Sigmoid colon (tissue), 7 donors: ENCODE data around the gene FILIP1. TPM values are rescaled to one million over a fixed set of nuclear protein-coding genes. Genes with fewer than 3 reads are reported as not detected.

Source experiments
- DNase-seq: peaks from one replicate; pipeline ENCODE4 v3.0.0-alpha.2; 2019
- H3K27ac ChIP-seq, 4 donors: fragments of 200-600 bp; sonication (generic); one replicate each; pipeline ENCODE4 v1.5.1; 2016 to 2019; ENCODE audit warnings: mild to moderate bottlenecking in 1 of 4
- H3K27me3 ChIP-seq, 3 donors: fragments of 200-600 bp; sonication (generic); one replicate each; pipeline ENCODE4 v1.5.1; 2019; ENCODE audit warnings: mild to moderate bottlenecking in 1 of 3
- H3K36me3 ChIP-seq, 4 donors: fragments of 200-600 bp; sonication (generic); one replicate each; pipeline ENCODE4 v1.5.1; 2016 to 2019
- H3K4me1 ChIP-seq, 4 donors: fragments of 200-600 bp; sonication (generic); one replicate each; pipeline ENCODE4 v1.5.1; 2017 to 2019
- H3K4me3 ChIP-seq, 4 donors: fragments of 200-600 bp; sonication (generic); one replicate each; pipeline ENCODE4 v1.5.1; 2017 to 2019; ENCODE audit warnings: mild to moderate bottlenecking in 2 of 4, moderate library complexity in 1 of 4
- H3K9me3 ChIP-seq, 4 donors: fragments of 200-600 bp in 3 of 4; sonication (generic) in 3 of 4; one replicate each; pipeline versions ENCODE4 v1.5.1 to v1.6.1; 2013 to 2019
- CTCF ChIP-seq, 4 experiments: fragments of 450-650 bp in 3 of 4; fragments of 200-600 bp in 1 of 4; IDR thresholded peaks; one replicate each; pipeline ENCODE4 v1.5.1; 2016 to 2019; ENCODE audit warnings: antibody characterized with exemption in 4 of 4, mild to moderate bottlenecking in 3 of 4, moderate library complexity in 2 of 4
- EP300 ChIP-seq, 4 donors: sonication (generic); formaldehyde crosslinking; IDR thresholded peaks; one replicate each; pipeline ENCODE4 v1.6.1; 2017; ENCODE audit warnings: antibody characterized with exemption in 4 of 4
- POLR2A ChIP-seq, 2 donors: fragments of 450-650 bp; IDR thresholded peaks; one replicate each; pipeline ENCODE4 v1.6.1; 2016; ENCODE audit warnings: antibody characterized with exemption in 2 of 2, mild to moderate bottlenecking in 2 of 2, moderate library complexity in 2 of 2
- POLR2AphosphoS5 ChIP-seq, 4 donors: sonication (generic); formaldehyde crosslinking; IDR thresholded peaks; one replicate each; pipeline ENCODE4 v1.6.1; 2017; ENCODE audit warnings: antibody characterized with exemption in 4 of 4
- WGBS, 2 donors: extraction: QIAGEN DNeasy Blood & Tissue Kit; methylation state at CpG; one replicate each; pipeline ENCODE4 v1.1.7; 2013; 5-methylcytosine and 5-hydroxymethylcytosine counted together
- intact Hi-C: fragments of 100-400 bp; cut with DNase I; formaldehyde crosslinking; loops from one replicate; pipeline ENCODE4 v1.15.1; 2023
- polyA plus RNA-seq, 3 donors: library from polyadenylated mRNA; stranded (reverse); fragments of 200-250 nt; gene quantifications; one replicate each; pipeline ENCODE4 v1.2.3, GENCODE V29; 2013
- total RNA-seq, 4 donors: library from RNA; depleted of rRNA; stranded (reverse); fragments of >200 nt; gene quantifications; one replicate each; pipeline ENCODE4 v1.1.0, GENCODE V29; 2016
- donor health status: healthy with polysubstance abuse.
- donor health status: Bipolar disorder and iron deficiency.
- donor health status: healthy.

The FILIP1 gene
- total and polyA plus RNA-seq, 7 donors: 0.46 to 72.8 (median 47.1) TPM

- H3K9me3 ChIP-seq: no peaks in the 10 kb centered on the region
- no peak overlapping the region for H3K4me3 ChIP-seq
- H3K27me3 ChIP-seq: no peaks in the 10 kb centered on the region
- DNase-seq: no peak
- intact Hi-C loops: no loop called here
- no peaks in the 10 kb centered on the region for H3K36me3 ChIP-seq
- peaks cover 0 to 13% (median 7%) of the 10 kb centered on the region in 4 donors for H3K4me1 ChIP-seq
- TF ChIP-seq POLR2AphosphoS5 (IDR thresholded peaks at IDR 0.05) (no peak), EP300 (IDR thresholded peaks at IDR 0.05) (no peak), CTCF (IDR thresholded peaks at IDR 0.05) (no peak), POLR2A (IDR thresholded peaks at IDR 0.05) (no peak)
- H3K27ac ChIP-seq: no peak overlapping the region
These were observed 109.5 kb downstream of the FILIP1 start for GRCh38 chr6:75384116-75384515.

GRCh38 chr6:75382634-75382900, 111.0 kb downstream of the FILIP1 start:
- Histone ChIP-seq H3K27me3 (no peaks in the 10 kb centered on the region), H3K4me1 (peaks cover 0 to 13% (median 7%) of the 10 kb centered on the region in 4 donors), H3K27ac (no peak overlapping the region), H3K4me3 (no peak overlapping the region), H3K9me3 (no peaks in the 10 kb centered on the region), H3K36me3 (no peaks in the 10 kb centered on the region)
- WGBS, 2 donors: 45 to 70% methylated on average over 2 of the region's 2 CpGs
- TF ChIP-seq POLR2A (IDR thresholded peaks at IDR 0.05) (no peak), EP300 (IDR thresholded peaks at IDR 0.05) (no peak), POLR2AphosphoS5 (IDR thresholded peaks at IDR 0.05) (no peak), CTCF (IDR thresholded peaks at IDR 0.05) (no peak)
- no peak for DNase-seq
- intact Hi-C loops: no loop called here

- Histone ChIP-seq H3K27me3 (no peaks in the 10 kb centered on the region), H3K4me3 (no peak overlapping the region), H3K4me1 (peaks cover 0 to 13% (median 7%) of the 10 kb centered on the region in 4 donors), H3K36me3 (no peaks in the 10 kb centered on the region), H3K9me3 (no peaks in the 10 kb centered on the region), H3K27ac (no peak overlapping the region)
- 23 to 31% methylated on average over 2 of the region's 2 CpGs for WGBS, 2 donors
- no peak for DNase-seq
- intact Hi-C loops: no loop called here
- TF ChIP-seq POLR2A (IDR thresholded peaks at IDR 0.05) (no peak), CTCF (IDR thresholded peaks at IDR 0.05) (no peak), POLR2AphosphoS5 (IDR thresholded peaks at IDR 0.05) (no peak), EP300 (IDR thresholded peaks at IDR 0.05) (no peak)
These were observed 111.5 kb downstream of the FILIP1 start for GRCh38 chr6:75381877-75382633.

GRCh38 chr6:75379536-75379935, 114.1 kb downstream of the FILIP1 start:
- Histone ChIP-seq H3K27ac (no peak overlapping the region), H3K4me3 (no peak overlapping the region), H3K9me3 (no peaks in the 10 kb centered on the region), H3K36me3 (no peaks in the 10 kb centered on the region), H3K4me1 (peaks cover 0 to 22% (median 16%) of the 10 kb centered on the region in 4 donors), H3K27me3 (no peaks in the 10 kb centered on the region)
- 92 to 95% methylated on average over 4 of the region's 4 CpGs for WGBS, 2 donors
- no peak for DNase-seq
- TF ChIP-seq EP300 (IDR thresholded peaks at IDR 0.05) (no peak), CTCF (IDR thresholded peaks at IDR 0.05) (no peak), POLR2A (IDR thresholded peaks at IDR 0.05) (no peak), POLR2AphosphoS5 (IDR thresholded peaks at IDR 0.05) (no peak)
- intact Hi-C loops: no loop called here

- Histone ChIP-seq H3K27me3 (no peaks in the 10 kb centered on the region), H3K36me3 (no peaks in the 10 kb centered on the region), H3K27ac (no peak overlapping the region), H3K9me3 (no peaks in the 10 kb centered on the region), H3K4me1 (peaks cover 0 to 22% (median 15%) of the 10 kb centered on the region in 4 donors), H3K4me3 (no peak overlapping the region)
- 42 to 58% methylated on average over 2 of the region's 2 CpGs for WGBS, 2 donors
- intact Hi-C loops: no loop called here
- DNase-seq: no peak
- TF ChIP-seq POLR2AphosphoS5 (IDR thresholded peaks at IDR 0.05) (no peak), POLR2A (IDR thresholded peaks at IDR 0.05) (no peak), CTCF (IDR thresholded peaks at IDR 0.05) (no peak), EP300 (IDR thresholded peaks at IDR 0.05) (no peak)
These were observed 115.5 kb downstream of the FILIP1 start for GRCh38 chr6:75378101-75378500.
